Endodermal cell (in vitro differentiated cells): Measurements from ENCODE around the gene RPTN. TPM values are rescaled to one million over a fixed set of nuclear protein-coding genes. Genes with fewer than 3 reads are reported as not detected.

Source experiments
- DNase-seq: peaks from one replicate; pipeline ENCODE4 v3.0.0-alpha.2; 2017
- H3K27ac ChIP-seq: 2 replicates; pipeline ENCODE4 v1.5.1; 2013; ENCODE audit warnings: mild to moderate bottlenecking, low read depth, low read length, moderate library complexity
- H3K27me3 ChIP-seq: 2 replicates; pipeline ENCODE4 v1.6.1; 2013; ENCODE audit warnings: mild to moderate bottlenecking, low read length, moderate library complexity; ENCODE audit not compliant: insufficient read depth, control insufficient read depth, poor library complexity, severe bottlenecking
- H3K36me3 ChIP-seq: 2 replicates; pipeline ENCODE4 v1.7.0; 2013; ENCODE audit warnings: mild to moderate bottlenecking, low read length, moderate library complexity; ENCODE audit not compliant: control insufficient read depth, insufficient read depth
- H3K4me1 ChIP-seq: one replicate; pipeline ENCODE4 v1.7.0; 2013; ENCODE audit warnings: low read length; ENCODE audit not compliant: control insufficient read depth, insufficient read depth
- H3K4me3 ChIP-seq: 2 replicates; pipeline ENCODE4 v1.5.1; 2013; ENCODE audit warnings: mild to moderate bottlenecking, low read length, moderate library complexity
- H3K9ac ChIP-seq: 2 replicates; pipeline ENCODE4 v1.6.1; 2013; ENCODE audit warnings: mild to moderate bottlenecking, low read length, moderate library complexity; ENCODE audit not compliant: poor library complexity, severe bottlenecking; ENCODE audit errors: extremely low read depth
- H3K9me3 ChIP-seq: 2 replicates; pipeline ENCODE4 v1.6.1; 2013; ENCODE audit warnings: mild to moderate bottlenecking, low read length, moderate library complexity; ENCODE audit not compliant: control insufficient read depth
- H3K27ac Mint-ChIP-seq: 2 replicates; pipeline ENCODE4 v1.8.0; 2020; ENCODE audit warnings: mixed read lengths
- H3K27me3 Mint-ChIP-seq: 2 replicates; pipeline ENCODE4 v1.8.0; 2021; ENCODE audit warnings: mild to moderate bottlenecking, mixed read lengths; ENCODE audit not compliant: insufficient read depth
- H3K36me3 Mint-ChIP-seq: 2 replicates; pipeline ENCODE4 v1.8.0; 2020; ENCODE audit warnings: low read depth, mixed read lengths
- H3K4me1 Mint-ChIP-seq: 2 replicates; pipeline ENCODE4 v1.8.0; 2020; ENCODE audit warnings: mixed read lengths
- H3K4me3 Mint-ChIP-seq: 2 replicates; pipeline ENCODE4 v1.8.0; 2020; ENCODE audit warnings: mild to moderate bottlenecking, moderate library complexity, mixed read lengths
- H3K9me3 Mint-ChIP-seq: 2 replicates; pipeline ENCODE4 v1.8.0; 2020; ENCODE audit warnings: mild to moderate bottlenecking, mixed read lengths
- WGBS, 2 experiments: methylation state at CpG; one replicate each; pipeline versions ENCODE4 v1.1.5 to v1.1.7; 2013; ENCODE audit warnings: missing lambda C conversion rate in 2 of 2, mixed read lengths in 1 of 2; ENCODE audit not compliant: insufficient coverage in 1 of 2, insufficient read length in 1 of 2; 5-methylcytosine and 5-hydroxymethylcytosine counted together
- total RNA-seq, 2 donors: library from RNA; stranded (reverse); fragmentation: NEBNext Ultra II Directional in 1 of 2; extraction: Animal tissue kit (Norgen Biotek cat#: 25700) in 1 of 2; gene quantifications; 2 replicates in 1 of 2; 3 replicates in 1 of 2; pipeline ENCODE4 v1.2.1, GENCODE V29; 2021
- TF ChIP-seq, protein P1 (sequence below): fragments of 200-600 bp; sonication (generic); conservative IDR thresholded peaks from 2 replicates; pipeline ENCODE4 v1.5.0; 2021; ENCODE audit warnings: antibody characterized with exemption, mild to moderate bottlenecking

RPTN gene
- total RNA-seq, 2 donors from 2014 or later = not detected

DNA sequence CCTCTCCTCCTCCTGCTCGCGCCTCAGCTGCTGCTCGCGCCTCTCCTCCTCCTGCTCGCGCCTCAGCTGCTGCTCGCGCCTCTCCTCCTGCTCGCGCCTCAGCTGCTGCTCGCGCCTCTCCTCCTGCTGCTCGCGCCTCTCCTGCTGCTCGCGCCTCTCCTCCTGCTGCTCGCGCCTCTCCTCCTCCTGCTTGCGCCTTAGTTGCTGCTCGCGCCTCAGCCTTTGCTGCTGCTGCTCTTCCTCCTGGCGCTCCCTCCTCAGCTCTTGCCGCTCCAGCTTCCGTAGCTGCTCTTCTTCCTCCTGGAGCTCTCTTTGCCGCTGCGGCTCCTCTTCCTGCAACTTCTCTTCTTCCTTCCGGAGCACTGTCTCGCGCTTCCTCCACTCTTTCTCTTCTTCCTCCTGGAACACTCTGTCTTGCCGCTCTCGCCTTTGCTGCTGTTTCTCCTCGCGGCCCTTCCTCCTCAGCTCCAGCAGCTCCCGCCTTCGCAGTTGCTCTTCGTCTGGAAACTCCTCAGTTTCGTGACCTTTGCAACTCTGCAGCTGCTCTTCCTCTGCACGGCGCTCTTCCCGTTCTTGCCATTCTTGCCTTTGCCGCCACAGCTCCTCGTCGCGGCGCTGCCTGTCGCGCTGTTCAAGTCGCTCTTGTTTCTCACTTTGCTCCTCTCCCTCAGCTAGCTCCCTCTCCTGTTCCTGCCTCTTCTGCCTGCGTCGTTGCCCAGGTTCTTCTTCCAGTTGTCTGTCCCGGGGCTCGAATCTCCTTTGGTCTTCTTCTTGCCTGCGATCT lies 46.7 kb downstream of the RPTN start:
- Mint-ChIP-seq H3K4me3 (no peak overlapping the region), H3K27me3 (peaks cover 17% of the 10 kb centered on the region), H3K36me3 (no peaks in the 10 kb centered on the region), H3K27ac (no peak overlapping the region), H3K4me1 (no peaks in the 10 kb centered on the region), H3K9me3 (no peaks in the 10 kb centered on the region)
- peak; percentile 72 for DNase-seq
- Histone ChIP-seq H3K27ac (no peak overlapping the region), H3K36me3 (no peaks in the 10 kb centered on the region), H3K27me3 (peaks cover 94% of the 10 kb centered on the region), H3K9me3 (peaks cover 37% of the 10 kb centered on the region), H3K4me3 (no peak overlapping the region), H3K9ac (no peak overlapping the region), H3K4me1 (no peaks in the 10 kb centered on the region)
- TF ChIP-seq, protein P1, sequence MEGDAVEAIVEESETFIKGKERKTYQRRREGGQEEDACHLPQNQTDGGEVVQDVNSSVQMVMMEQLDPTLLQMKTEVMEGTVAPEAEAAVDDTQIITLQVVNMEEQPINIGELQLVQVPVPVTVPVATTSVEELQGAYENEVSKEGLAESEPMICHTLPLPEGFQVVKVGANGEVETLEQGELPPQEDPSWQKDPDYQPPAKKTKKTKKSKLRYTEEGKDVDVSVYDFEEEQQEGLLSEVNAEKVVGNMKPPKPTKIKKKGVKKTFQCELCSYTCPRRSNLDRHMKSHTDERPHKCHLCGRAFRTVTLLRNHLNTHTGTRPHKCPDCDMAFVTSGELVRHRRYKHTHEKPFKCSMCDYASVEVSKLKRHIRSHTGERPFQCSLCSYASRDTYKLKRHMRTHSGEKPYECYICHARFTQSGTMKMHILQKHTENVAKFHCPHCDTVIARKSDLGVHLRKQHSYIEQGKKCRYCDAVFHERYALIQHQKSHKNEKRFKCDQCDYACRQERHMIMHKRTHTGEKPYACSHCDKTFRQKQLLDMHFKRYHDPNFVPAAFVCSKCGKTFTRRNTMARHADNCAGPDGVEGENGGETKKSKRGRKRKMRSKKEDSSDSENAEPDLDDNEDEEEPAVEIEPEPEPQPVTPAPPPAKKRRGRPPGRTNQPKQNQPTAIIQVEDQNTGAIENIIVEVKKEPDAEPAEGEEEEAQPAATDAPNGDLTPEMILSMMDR = peak; percentile 23
- WGBS, 2 experiments = 24 to 51% methylated on average over 53 of the region's 53 CpGs

DNA sequence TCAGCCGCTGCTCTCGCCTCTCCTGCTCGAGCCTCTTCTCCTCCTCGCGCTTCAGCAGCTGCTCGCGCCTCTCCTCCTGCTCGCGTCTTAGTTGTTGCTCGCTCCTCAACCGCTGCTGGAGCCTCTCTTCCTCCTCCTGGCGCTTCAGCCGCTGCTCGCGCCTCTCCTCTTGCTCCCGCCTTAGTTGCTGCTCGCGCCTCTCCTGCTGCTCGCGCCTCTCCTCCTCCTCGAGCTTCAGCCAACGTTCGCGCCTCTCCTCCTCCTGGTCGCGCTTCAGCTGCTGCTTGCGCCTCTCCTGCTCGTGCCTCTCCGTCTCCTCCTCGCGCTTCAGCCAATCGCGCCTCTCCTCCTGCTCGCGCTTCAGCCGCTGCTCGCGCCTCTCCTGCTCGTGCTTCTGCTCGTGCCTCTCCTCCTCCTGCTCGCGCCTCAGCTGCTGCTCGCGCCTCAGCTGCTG lies 47.5 kb downstream of the RPTN start:
- Histone ChIP-seq H3K4me1 (no peaks in the 10 kb centered on the region), H3K27ac (no peak overlapping the region), H3K9me3 (peaks cover 37% of the 10 kb centered on the region), H3K9ac (no peak overlapping the region), H3K4me3 (no peak overlapping the region), H3K36me3 (no peaks in the 10 kb centered on the region), H3K27me3 (peaks cover 97% of the 10 kb centered on the region)
- no peak overlapping the region for H3K27ac Mint-ChIP-seq
- no peaks in the 10 kb centered on the region for H3K4me1 Mint-ChIP-seq
- H3K9me3 Mint-ChIP-seq = no peaks in the 10 kb centered on the region
- peaks cover 9% of the 10 kb centered on the region for H3K27me3 Mint-ChIP-seq
- DNase-seq = peak; percentile 90
- no peak overlapping the region for H3K4me3 Mint-ChIP-seq
- TF ChIP-seq, protein P1 = no peak
- 8 to 38% methylated on average over 41 to 44 of the region's 44 CpGs for WGBS, 2 experiments
- H3K36me3 Mint-ChIP-seq = no peaks in the 10 kb centered on the region

DNA sequence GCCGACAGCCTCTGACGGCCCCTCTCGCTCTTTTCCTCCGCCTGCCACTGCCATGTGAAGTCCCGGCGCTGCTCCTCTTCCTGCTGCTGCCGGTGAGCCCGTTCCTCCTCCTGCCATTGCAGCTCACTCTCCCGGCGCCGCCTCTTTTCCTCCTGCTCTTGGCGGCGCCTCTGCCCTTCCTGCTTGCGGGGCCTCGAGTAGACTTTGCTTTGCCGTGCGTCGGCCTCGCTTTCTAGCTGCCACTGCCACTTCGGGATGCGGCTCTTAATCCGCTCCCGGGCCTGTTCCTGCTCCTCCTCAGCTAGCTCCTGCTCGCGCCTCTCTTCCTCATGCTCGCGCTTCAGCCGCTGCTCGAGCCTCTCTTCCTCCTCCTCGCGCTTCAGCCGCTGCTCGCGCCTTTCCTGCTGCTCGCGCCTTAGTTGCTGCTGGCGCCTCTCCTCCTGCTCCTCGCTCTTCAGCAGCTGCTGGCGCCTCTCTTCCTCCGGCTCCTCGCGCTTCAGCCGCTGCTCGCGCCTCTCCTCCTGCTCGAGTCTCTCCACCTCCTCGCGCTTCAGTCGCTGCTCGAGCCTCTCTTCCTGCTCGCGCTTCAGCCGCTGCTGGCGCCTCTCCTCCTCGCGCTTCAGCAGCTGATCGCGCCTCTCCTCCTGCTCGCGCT lies 48.0 kb downstream of the RPTN start:
- H3K9ac ChIP-seq = no peak overlapping the region
- no peak overlapping the region for H3K4me3 ChIP-seq
- Mint-ChIP-seq H3K27ac (no peak overlapping the region), H3K27me3 (peaks cover 4% of the 10 kb centered on the region), H3K9me3 (no peaks in the 10 kb centered on the region), H3K4me3 (no peak overlapping the region), H3K36me3 (no peaks in the 10 kb centered on the region), H3K4me1 (no peaks in the 10 kb centered on the region)
- H3K27ac ChIP-seq = no peak overlapping the region
- H3K4me1 ChIP-seq = no peaks in the 10 kb centered on the region
- H3K27me3 ChIP-seq = peaks cover 97% of the 10 kb centered on the region
- 22 to 41% methylated on average over 46 to 60 of the region's 60 CpGs for WGBS, 2 experiments
- H3K9me3 ChIP-seq = peaks cover 37% of the 10 kb centered on the region
- no peaks in the 10 kb centered on the region for H3K36me3 ChIP-seq
- TF ChIP-seq, protein P1 = no peak
- peak; percentile 85 for DNase-seq
